Measurements from ENCODE around the gene CDK11B. TPM values are rescaled to one million over a fixed set of nuclear protein-coding genes. Genes with fewer than 3 reads are reported as not detected.

CDK11B gene
- total and polyA plus RNA-seq, 9 donors: 12.8 to 34.5 (median 23.9) TPM

- H3K4me1 ChIP-seq (ENCODE audit: insufficient read depth): no peaks in the 10 kb centered on the region
- no peak overlapping the region for H3K4me3 ChIP-seq
- no peaks in the 10 kb centered on the region for H3K27me3 ChIP-seq
- peak in 2 of 5 donors; percentile 12 to 19 for DNase-seq
- no peak overlapping the region for H3K27ac ChIP-seq
- TF ChIP-seq EP300 (IDR thresholded peaks at IDR 0.05) (no peak), CTCF (IDR thresholded peaks at IDR 0.05) (no peak), POLR2A (IDR thresholded peaks at IDR 0.05) (no peak)
- no peaks in the 10 kb centered on the region for H3K36me3 ChIP-seq
- no peaks in the 10 kb centered on the region for H3K9me3 ChIP-seq
- intact Hi-C loops (cut with DNase I): no loop called here
- 92 to 93% (median 92%) methylated on average over 25 of the region's 25 CpGs for WGBS, 3 donors
Measured at GRCh38 chr1:1672181-1672965, 13.6 kb upstream of the CDK11B start.

DNA sequence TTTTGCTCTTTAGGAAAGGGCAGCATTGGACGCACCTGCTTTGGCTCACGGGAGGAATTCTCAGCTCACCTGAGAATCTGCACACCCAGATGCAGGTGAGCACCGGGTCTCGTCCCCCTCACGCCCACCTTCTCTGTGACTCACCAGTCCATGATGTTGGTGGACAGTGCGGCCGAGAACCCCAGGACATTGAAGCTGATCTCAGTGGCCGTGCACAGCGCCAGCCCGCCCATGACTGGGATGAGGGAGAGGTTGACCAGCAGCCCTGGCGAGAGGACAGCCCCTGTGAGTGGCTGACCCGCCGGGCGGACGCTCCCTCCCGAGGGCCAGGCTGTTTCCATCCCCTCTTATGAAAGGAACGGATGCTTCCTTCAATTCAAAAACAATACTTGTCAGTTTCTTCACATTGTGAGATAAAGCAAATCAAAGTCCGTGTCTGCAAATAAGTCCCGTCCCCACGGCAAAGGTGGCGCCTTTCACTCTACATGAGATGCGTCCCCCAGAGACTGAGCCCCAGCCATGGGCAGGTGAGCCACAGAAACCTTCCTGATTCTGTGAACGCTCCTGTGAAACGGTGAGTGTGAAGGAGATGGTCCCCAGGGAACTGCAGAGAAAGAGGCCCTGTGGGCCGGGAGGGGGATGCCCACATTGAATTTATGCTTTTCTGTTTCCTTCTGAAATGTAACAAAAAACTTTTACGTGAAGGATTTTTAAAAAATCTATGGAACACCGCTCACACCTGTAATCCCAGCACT, 12.7 kb upstream of the CDK11B start:
- H3K9me3 ChIP-seq: no peaks in the 10 kb centered on the region
- 83 to 91% (median 84%) methylated on average over 27 of the region's 27 CpGs for WGBS, 3 donors
- no peak for TF ChIP-seq CTCF (IDR thresholded peaks at IDR 0.05)
- TF ChIP-seq POLR2A (IDR thresholded peaks at IDR 0.05): no peak
- no peak for TF ChIP-seq EP300 (IDR thresholded peaks at IDR 0.05)
- H3K4me3 ChIP-seq: no peak overlapping the region
- peak in 2 of 5 donors; percentile 20 to 35 for DNase-seq
- no peak overlapping the region for H3K27ac ChIP-seq
- H3K4me1 ChIP-seq (ENCODE audit: insufficient read depth): no peaks in the 10 kb centered on the region
- intact Hi-C loops (cut with DNase I): no loop called here
- H3K36me3 ChIP-seq: no peaks in the 10 kb centered on the region
- no peaks in the 10 kb centered on the region for H3K27me3 ChIP-seq

GRCh38 chr1:1670866-1671265, 12.1 kb upstream of the CDK11B start:
- no peaks in the 10 kb centered on the region for H3K27me3 ChIP-seq
- H3K9me3 ChIP-seq: no peaks in the 10 kb centered on the region
- intact Hi-C loops (cut with DNase I): no loop called here
- WGBS, 3 donors: 89 to 94% (median 90%) methylated on average over 24 of the region's 24 CpGs
- H3K4me3 ChIP-seq: no peak overlapping the region
- H3K27ac ChIP-seq: no peak overlapping the region
- DNase-seq: peak in 2 of 5 donors; percentile 24 to 31
- H3K36me3 ChIP-seq: no peaks in the 10 kb centered on the region
- H3K4me1 ChIP-seq (ENCODE audit: insufficient read depth): no peaks in the 10 kb centered on the region
- TF ChIP-seq POLR2A (IDR thresholded peaks at IDR 0.05): no peak
- no peak for TF ChIP-seq CTCF (IDR thresholded peaks at IDR 0.05)
- no peak for TF ChIP-seq EP300 (IDR thresholded peaks at IDR 0.05)

DNA sequence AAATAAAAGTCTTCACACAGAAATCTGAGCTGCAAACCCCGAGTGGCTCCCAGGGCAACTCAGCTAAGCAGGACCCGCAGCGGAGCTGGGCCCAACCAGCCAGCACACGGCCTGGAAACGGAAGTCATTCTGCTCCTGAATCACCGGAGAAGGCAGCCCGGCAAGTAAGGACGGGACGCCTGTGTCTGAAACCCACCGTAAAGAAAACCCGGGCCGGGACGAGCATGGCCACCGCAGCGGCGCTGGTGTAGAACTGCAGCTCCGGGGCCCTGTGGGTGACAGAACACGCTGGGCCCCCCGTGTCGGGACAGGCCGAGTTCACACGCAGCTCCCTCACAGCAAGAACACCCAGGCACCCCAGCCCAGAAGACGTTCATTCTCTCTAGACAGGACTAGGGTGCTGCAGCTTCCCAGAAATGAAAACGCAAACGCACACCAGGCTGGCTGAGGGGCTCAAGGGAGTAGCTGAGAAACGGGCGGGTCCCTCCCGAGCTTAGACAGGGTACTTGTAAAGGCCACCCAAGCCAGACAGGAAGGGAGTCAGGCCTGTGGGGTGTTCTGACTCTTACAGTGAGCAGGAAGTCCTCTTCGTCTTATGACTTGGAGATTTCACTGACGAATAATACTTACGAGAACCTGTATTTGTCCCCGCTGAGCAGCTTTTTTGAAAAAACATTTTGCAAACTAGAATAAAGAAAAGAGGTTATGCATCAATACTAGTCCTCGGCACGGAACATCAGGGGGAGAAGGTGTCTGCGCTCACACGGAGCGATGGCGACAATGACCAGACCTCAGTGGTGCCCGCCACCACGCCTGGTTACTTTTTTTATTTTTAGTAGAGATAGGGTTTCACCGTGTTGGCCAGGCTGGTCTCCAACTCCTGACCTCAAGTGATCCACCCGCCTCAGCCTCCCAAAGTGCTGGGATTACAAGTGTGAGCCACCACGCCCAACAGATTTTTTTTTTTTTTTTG, 10.9 kb upstream of the CDK11B start:
- no peaks in the 10 kb centered on the region for H3K4me1 ChIP-seq (ENCODE audit: insufficient read depth)
- TF ChIP-seq CTCF (IDR thresholded peaks at IDR 0.05) (no peak), EP300 (IDR thresholded peaks at IDR 0.05) (no peak), POLR2A (IDR thresholded peaks at IDR 0.05) (no peak)
- H3K27ac ChIP-seq: no peak overlapping the region
- no peak overlapping the region for H3K4me3 ChIP-seq
- DNase-seq: peak in 2 of 5 donors; percentile 22 to 35
- no peaks in the 10 kb centered on the region for H3K27me3 ChIP-seq
- intact Hi-C loops (cut with DNase I): loop anchor here in 1 of 4 donors (5.0 kb wide), 1 partner anchor 58 kb away; no protein-coding TSS in a partner anchor
- no peaks in the 10 kb centered on the region for H3K9me3 ChIP-seq
- 86 to 92% (median 90%) methylated on average over 43 of the region's 43 CpGs for whole genome bisulfite sequencing, 3 donors
- H3K36me3 ChIP-seq: no peaks in the 10 kb centered on the region

Measured in ovary (tissue), 9 donors.